GM12878 (cell line): ENCODE measurements around the gene ANKRD26. TPM values are rescaled to one million over a fixed set of nuclear protein-coding genes. Genes with fewer than 3 reads are reported as not detected.

ENCODE experiments used
- polyA plus RNA-seq, 11 experiments: library from polyadenylated mRNA; depleted of rRNA in 4 of 11; unstranded in 6 of 11; stranded (reverse) in 5 of 11; fragments of >200 nt; fragmentation: Nextera tagmentation in 4 of 11; fragmentation: Illumina TruSeq in 1 of 11; extraction: Ambion mirVana in 4 of 11; extraction: Trizol in 1 of 11; gene quantifications; 1 replicate in 1 of 11; 2 replicates in 10 of 11; pipeline versions ENCODE4 v1.2.1 to v1.2.3, GENCODE V29; 2011 to 2016; ENCODE audit warnings: inconsistent platforms in 2 of 11, missing spikeins in 2 of 11, low read depth in 1 of 11
- small RNA-seq: library from RNA; depleted of rRNA; stranded (forward); fragments of <200 nt; gene quantifications from one replicate; pipeline ENCODE3, GENCODE V24; 2014
- total RNA-seq, 4 experiments: library from RNA; depleted of rRNA in 3 of 4; stranded (reverse); fragments of >200 nt in 3 of 4; fragmentation: Illumina TruSeq in 1 of 4; extraction: Trizol in 1 of 4; gene quantifications; 2 replicates each; pipeline versions ENCODE4 v1.2.1 to v1.2.3, GENCODE V29; 2013 to 2021

The ANKRD26 gene
- total and polyA plus RNA-seq, 10 of the 15 experiments (the other 5 are each of a cell fraction or from before 2014, with no cell fraction given): 2.3 to 12.0 (median 5.1) TPM

Small RNA genes within 50 kb of the gene (small RNA-seq; reads per million reads assigned to genes)
- not detected for gene RNU6-490P

Other genes starting within 250 kb of the ANKRD26 start
- 51.1 and 60.9 TPM in 2 replicates for gene ABI1, start 239.5 kb downstream of the ANKRD26 start, total RNA-seq (2014; rRNA removed)
- gene ABI1, start 239.5 kb downstream of the ANKRD26 start, total RNA-seq (2014; rRNA removed; fragmentation: Illumina TruSeq; extraction: Trizol): 58.4 and 59.1 TPM in 2 replicates
- 50.3 and 51.4 TPM in 2 replicates for gene ABI1, start 239.5 kb downstream of the ANKRD26 start, total RNA-seq (2021)
- 31.2 and 40.8 TPM in 2 replicates for gene ABI1, start 239.5 kb downstream of the ANKRD26 start, polyA plus RNA-seq (2011; rRNA removed)
- 63.0 and 76.7 TPM in 2 replicates for gene ABI1, start 239.5 kb downstream of the ANKRD26 start, polyA plus RNA-seq (2014; fragmentation: Illumina TruSeq; extraction: Trizol)
- 10 to 100 TPM; 48.7 to 50.3 TPM for gene ABI1, start 239.5 kb downstream of the ANKRD26 start, polyA plus RNA-seq (2014; fragmentation: Nextera tagmentation; extraction: Ambion mirVana)
- 35.8 and 40.1 TPM in 2 replicates for gene ABI1, start 239.5 kb downstream of the ANKRD26 start, polyA plus RNA-seq (2014; rRNA removed)
- 10 to 100 TPM; 70.4 to 73.2 TPM for gene ABI1, start 239.5 kb downstream of the ANKRD26 start, polyA plus RNA-seq (2016; fragmentation: Nextera tagmentation; extraction: Ambion mirVana)
- gene YME1L1, start 53.9 kb upstream of the ANKRD26 start, total RNA-seq (2014; rRNA removed): 87.8 and 102 TPM in 2 replicates
- 92.8 and 96.3 TPM in 2 replicates for gene YME1L1, start 53.9 kb upstream of the ANKRD26 start, total RNA-seq (2014; rRNA removed; fragmentation: Illumina TruSeq; extraction: Trizol)
- 82.7 and 87.8 TPM in 2 replicates for gene YME1L1, start 53.9 kb upstream of the ANKRD26 start, total RNA-seq (2021)
- 87.0 and 142 TPM in 2 replicates for gene YME1L1, start 53.9 kb upstream of the ANKRD26 start, polyA plus RNA-seq (2011; rRNA removed)
- gene YME1L1, start 53.9 kb upstream of the ANKRD26 start, polyA plus RNA-seq (2014; fragmentation: Illumina TruSeq; extraction: Trizol): 97.5 and 105 TPM in 2 replicates
- gene YME1L1, start 53.9 kb upstream of the ANKRD26 start, polyA plus RNA-seq (2014; fragmentation: Nextera tagmentation; extraction: Ambion mirVana): 10 to 100 TPM; 26.1 to 33.3 TPM
- 52.2 and 58.8 TPM in 2 replicates for gene YME1L1, start 53.9 kb upstream of the ANKRD26 start, polyA plus RNA-seq (2014; rRNA removed)
- 100 to 1,000 TPM; 105 to 115 TPM for gene YME1L1, start 53.9 kb upstream of the ANKRD26 start, polyA plus RNA-seq (2016; fragmentation: Nextera tagmentation; extraction: Ambion mirVana)
- gene MASTL, start 54.9 kb upstream of the ANKRD26 start, total RNA-seq (2014; rRNA removed): 28.1 and 31.6 TPM in 2 replicates
- gene MASTL, start 54.9 kb upstream of the ANKRD26 start, total RNA-seq (2014; rRNA removed; fragmentation: Illumina TruSeq; extraction: Trizol): 36.9 and 38.6 TPM in 2 replicates
- 17.8 and 18.3 TPM in 2 replicates for gene MASTL, start 54.9 kb upstream of the ANKRD26 start, total RNA-seq (2021)
- gene MASTL, start 54.9 kb upstream of the ANKRD26 start, polyA plus RNA-seq (2011; rRNA removed): 24.2 and 38.4 TPM in 2 replicates
- 32.7 and 37.0 TPM in 2 replicates for gene MASTL, start 54.9 kb upstream of the ANKRD26 start, polyA plus RNA-seq (2014; fragmentation: Illumina TruSeq; extraction: Trizol)
- 1 to 10 TPM; 7.1 to 9.7 TPM for gene MASTL, start 54.9 kb upstream of the ANKRD26 start, polyA plus RNA-seq (2014; fragmentation: Nextera tagmentation; extraction: Ambion mirVana)
- 18.7 and 23.3 TPM in 2 replicates for gene MASTL, start 54.9 kb upstream of the ANKRD26 start, polyA plus RNA-seq (2014; rRNA removed)
- 10 to 100 TPM; 18.1 to 19.2 TPM for gene MASTL, start 54.9 kb upstream of the ANKRD26 start, polyA plus RNA-seq (2016; fragmentation: Nextera tagmentation; extraction: Ambion mirVana)
- gene ACBD5, start 140.3 kb upstream of the ANKRD26 start, total RNA-seq (2014; rRNA removed): 11.0 and 13.5 TPM in 2 replicates
- 14.3 and 14.4 TPM in 2 replicates for gene ACBD5, start 140.3 kb upstream of the ANKRD26 start, total RNA-seq (2014; rRNA removed; fragmentation: Illumina TruSeq; extraction: Trizol)
- 12.0 and 12.9 TPM in 2 replicates for gene ACBD5, start 140.3 kb upstream of the ANKRD26 start, total RNA-seq (2021)
- gene ACBD5, start 140.3 kb upstream of the ANKRD26 start, polyA plus RNA-seq (2011; rRNA removed): 22.3 and 33.4 TPM in 2 replicates
- 12.8 and 18.1 TPM in 2 replicates for gene ACBD5, start 140.3 kb upstream of the ANKRD26 start, polyA plus RNA-seq (2014; fragmentation: Illumina TruSeq; extraction: Trizol)
- gene ACBD5, start 140.3 kb upstream of the ANKRD26 start, polyA plus RNA-seq (2014; fragmentation: Nextera tagmentation; extraction: Ambion mirVana): 1 to 10 TPM; 2.4 to 3.6 TPM
- gene ACBD5, start 140.3 kb upstream of the ANKRD26 start, polyA plus RNA-seq (2014; rRNA removed): 7.4 and 9.5 TPM in 2 replicates
- gene ACBD5, start 140.3 kb upstream of the ANKRD26 start, polyA plus RNA-seq (2016; fragmentation: Nextera tagmentation; extraction: Ambion mirVana): 10 to 100 TPM; 15.4 to 17.8 TPM